B cell (primary cell): ENCODE results near the gene TLK1. TPM values are rescaled to one million over a fixed set of nuclear protein-coding genes. Genes with fewer than 3 reads are reported as not detected.

Experiments
- ATAC-seq: fragments of 200-7000 bp; cut with Tn5 transposase; one replicate; pipeline ENCODE4 v1.10.0; 2021; ENCODE audit warnings: low read depth, mild to moderate bottlenecking, moderate number of reproducible peaks, moderate library complexity
- CTCF ChIA-PET: fragments of 350-600 bp; sonication (Branson Sonifier 250); formaldehyde crosslinking; loops from one replicate; lab custom pipeline; 2021; ENCODE audit warnings: antibody characterized with exemption, inconsistent platforms; lab: Charles Lee
- POLR2A ChIA-PET: fragments of 350-600 bp; sonication (Branson Sonifier 250); formaldehyde crosslinking; loops from one replicate; lab custom pipeline; 2021; ENCODE audit warnings: antibody characterized with exemption; lab: Charles Lee
- DNase-seq: peaks from one replicate; pipeline ENCODE4 v3.0.0; 2013
- H2AFZ ChIP-seq: 2 replicates; pipeline ENCODE4 v1.6.1; 2012; ENCODE audit warnings: mild to moderate bottlenecking, low read depth, low read length; ENCODE audit not compliant: insufficient read depth, poor library complexity, severe bottlenecking
- H3K27ac ChIP-seq, 2 donors: 1 replicate in 1 of 2; 2 replicates in 1 of 2; pipeline ENCODE4 v1.5.1; 2012 to 2013; ENCODE audit warnings: low read length in 2 of 2, mild to moderate bottlenecking in 2 of 2, moderate library complexity in 1 of 2
- H3K27me3 ChIP-seq, 4 experiments: fragments of 200-600 bp in 1 of 4; sonication (generic) in 1 of 4; replicated peaks in 1 of 4; 1 replicate in 2 of 4; 2 replicates in 2 of 4; pipeline versions ENCODE4 v1.6.1 to v1.7.0; 2013 to 2016; ENCODE audit warnings: low read length in 3 of 4, mild to moderate bottlenecking in 2 of 4, mixed read lengths in 1 of 4, moderate library complexity in 1 of 4; ENCODE audit not compliant: insufficient read depth in 4 of 4, control insufficient read depth in 3 of 4; ENCODE audit errors: control extremely low read depth in 1 of 4
- H3K36me3 ChIP-seq, 2 experiments: replicated peaks in 1 of 2; 1 replicate in 1 of 2; 2 replicates in 1 of 2; pipeline versions ENCODE4 v1.6.1 to v1.7.1; 2013; ENCODE audit warnings: low read length in 1 of 2; ENCODE audit not compliant: insufficient read depth in 2 of 2, control insufficient read depth in 1 of 2; ENCODE audit errors: control extremely low read depth in 1 of 2, extremely low read depth in 1 of 2
- H3K4me1 ChIP-seq, 2 donors: fragments of 200-600 bp in 1 of 2; sonication (generic) in 1 of 2; 1 replicate in 1 of 2; 2 replicates in 1 of 2; pipeline versions ENCODE4 v1.5.1 to v1.6.1; 2013 to 2017; ENCODE audit warnings: low read length in 2 of 2; ENCODE audit not compliant: control insufficient read depth in 2 of 2, insufficient read depth in 2 of 2
- H3K4me2 ChIP-seq: replicated peaks from 2 replicates; pipeline ENCODE3; 2012; ENCODE audit warnings: mild to moderate bottlenecking, low read depth, low read length; ENCODE audit not compliant: poor library complexity, severe bottlenecking
- H3K4me3 ChIP-seq, 5 experiments: fragments of 200-600 bp in 1 of 5; sonication (generic) in 1 of 5; 1 replicate in 3 of 5; 2 replicates in 2 of 5; pipeline versions ENCODE4 v1.5.1 to v1.7.0; 2011 to 2016; ENCODE audit warnings: low read length in 4 of 5, mild to moderate bottlenecking in 4 of 5, low read depth in 2 of 5, control low read depth in 1 of 5, moderate library complexity in 1 of 5; ENCODE audit not compliant: insufficient read depth in 1 of 5; ENCODE audit errors: control extremely low read depth in 1 of 5, extremely low read depth in 1 of 5
- H3K79me2 ChIP-seq: fragments of 200-600 bp; sonication (generic); one replicate; pipeline ENCODE4 v1.6.0; 2016; ENCODE audit warnings: low read length; ENCODE audit not compliant: control insufficient read depth, insufficient read depth
- H3K9ac ChIP-seq: fragments of 200-600 bp; sonication (generic); 2 replicates; pipeline ENCODE4 v1.6.1; 2017; ENCODE audit warnings: mild to moderate bottlenecking, low read length, moderate library complexity
- H3K9me3 ChIP-seq, 3 donors: one replicate each; pipeline versions ENCODE4 v1.6.1 to v1.7.1; 2013; ENCODE audit warnings: low read length in 2 of 3; ENCODE audit not compliant: control insufficient read depth in 2 of 3, insufficient read depth in 1 of 3; ENCODE audit errors: control extremely low read depth in 1 of 3
- H4K20me1 ChIP-seq: 2 replicates; pipeline ENCODE4 v1.6.0; 2012; ENCODE audit warnings: mild to moderate bottlenecking, low read length; ENCODE audit not compliant: insufficient read depth, control insufficient read depth, poor library complexity, severe bottlenecking
- H3K27ac Mint-ChIP-seq: one replicate; pipeline ENCODE4 v1.8.0; 2021; ENCODE audit warnings: mixed read lengths
- H3K27me3 Mint-ChIP-seq: one replicate; pipeline ENCODE4 v1.8.0; 2021; ENCODE audit warnings: mixed read lengths
- H3K4me1 Mint-ChIP-seq: one replicate; pipeline ENCODE4 v1.8.0; 2021; ENCODE audit warnings: mixed read lengths
- H3K4me3 Mint-ChIP-seq: one replicate; pipeline ENCODE4 v1.8.0; 2021; ENCODE audit warnings: mixed read lengths
- H3K9me3 Mint-ChIP-seq: one replicate; pipeline ENCODE4 v1.8.0; 2022; ENCODE audit warnings: mixed read lengths; ENCODE audit not compliant: insufficient read depth
- CTCF ChIP-seq: fragments of 200-600 bp; IDR thresholded peaks from one replicate; pipeline ENCODE4 v1.8.0; 2022; ENCODE audit warnings: antibody characterized with exemption, mild to moderate bottlenecking
- EZH2 ChIP-seq: IDR thresholded peaks from 2 replicates; pipeline ENCODE4 v1.6.1; 2012; ENCODE audit warnings: borderline replicate concordance, low read depth, mild to moderate bottlenecking, moderate library complexity, low read length; ENCODE audit not compliant: insufficient read depth, poor library complexity, severe bottlenecking
- WGBS: methylation state at CpG from one replicate; pipeline ENCODE4 v1.1.5; 2013; ENCODE audit warnings: missing lambda C conversion rate; ENCODE audit not compliant: insufficient coverage; 5-methylcytosine and 5-hydroxymethylcytosine counted together
- intact Hi-C: fragments of 100-400 bp; cut with micrococcal nuclease; formaldehyde crosslinking; loops from one replicate; pipeline ENCODE4 v1.10.0; 2022
- polyA plus RNA-seq: library from polyadenylated mRNA; depleted of rRNA; stranded (reverse); fragments of >200 nt; gene quantifications from 2 replicates; pipeline ENCODE4 v1.2.3, GENCODE V29; 2012
- total RNA-seq, 2 donors: library from RNA; stranded (reverse); fragments of 120-200 nt in 1 of 2; gene quantifications; 1 replicate in 1 of 2; 2 replicates in 1 of 2; pipeline versions ENCODE4 v1.2.3 to v1.2.4, GENCODE V29; 2013 to 2022

Gene TLK1
- total and polyA plus RNA-seq, 2 donors (not counting 1 experiment from before 2014, with no cell fraction given): 13.8 to 186 TPM

GRCh38 chr2:170972296-170973224 lies 188.1 kb downstream of the TLK1 start:
- Histone ChIP-seq H4K20me1 (no peaks in the 10 kb centered on the region), H3K4me1 (peaks cover 11 to 12% of the 10 kb centered on the region in 2 donors), H3K9me3 (no peaks in the 10 kb centered on the region), H3K27ac (peak overlapping the region in 1 of 2 donors; percentile 61), H2AFZ (peak overlapping the region; percentile 96), H3K4me3 (peak overlapping the region in 3 of 5 experiments; percentile 71 to 86 (median 84)), H3K4me2 (peak overlapping the region; percentile 98), H3K79me2 (no peaks in the 10 kb centered on the region), H3K36me3 (no peaks in the 10 kb centered on the region), H3K27me3 (no peaks in the 10 kb centered on the region), H3K9ac (peak overlapping the region; percentile 84)
- intact Hi-C loops: loop anchor here (1.0 to 10.0 kb wide), 8 partner anchors 43 to 1492 kb away; partner anchors contain the start of genes DCAF17 and GORASP2
- WGBS: 96% methylated on average over 19 of the region's 20 CpGs
- Mint-ChIP-seq H3K4me1 (peaks cover 12% of the 10 kb centered on the region), H3K4me3 (peak overlapping the region; percentile 87), H3K9me3 (no peaks in the 10 kb centered on the region), H3K27ac (peak overlapping the region; percentile 59), H3K27me3 (no peaks in the 10 kb centered on the region)
- TF ChIP-seq EZH2 (no peak), CTCF (no peak)
- ChIA-PET POLR2A (interaction anchor here (0.7 to 1.5 kb wide), 3 partner anchors 188 to 444 kb away, joined by 4 to 6 read pairs (median 6); partner anchors contain the start of gene TLK1), CTCF (interaction anchor here (0.5 to 1.9 kb wide), 19 partner anchors 12 to 1155 kb away, joined by 3 to 42 read pairs (median 4); partner anchors contain the start of gene GORASP2)
- DNase-seq: no peak
- ATAC-seq: no peak
